ENCODE data around the gene NOL4L.
"Not testable (repeated sequence)": the region's sequence is repeated elsewhere in the genome, so short reads cannot be mapped to it uniquely, and the experiment has no call there.

The NOL4L gene

DNA sequence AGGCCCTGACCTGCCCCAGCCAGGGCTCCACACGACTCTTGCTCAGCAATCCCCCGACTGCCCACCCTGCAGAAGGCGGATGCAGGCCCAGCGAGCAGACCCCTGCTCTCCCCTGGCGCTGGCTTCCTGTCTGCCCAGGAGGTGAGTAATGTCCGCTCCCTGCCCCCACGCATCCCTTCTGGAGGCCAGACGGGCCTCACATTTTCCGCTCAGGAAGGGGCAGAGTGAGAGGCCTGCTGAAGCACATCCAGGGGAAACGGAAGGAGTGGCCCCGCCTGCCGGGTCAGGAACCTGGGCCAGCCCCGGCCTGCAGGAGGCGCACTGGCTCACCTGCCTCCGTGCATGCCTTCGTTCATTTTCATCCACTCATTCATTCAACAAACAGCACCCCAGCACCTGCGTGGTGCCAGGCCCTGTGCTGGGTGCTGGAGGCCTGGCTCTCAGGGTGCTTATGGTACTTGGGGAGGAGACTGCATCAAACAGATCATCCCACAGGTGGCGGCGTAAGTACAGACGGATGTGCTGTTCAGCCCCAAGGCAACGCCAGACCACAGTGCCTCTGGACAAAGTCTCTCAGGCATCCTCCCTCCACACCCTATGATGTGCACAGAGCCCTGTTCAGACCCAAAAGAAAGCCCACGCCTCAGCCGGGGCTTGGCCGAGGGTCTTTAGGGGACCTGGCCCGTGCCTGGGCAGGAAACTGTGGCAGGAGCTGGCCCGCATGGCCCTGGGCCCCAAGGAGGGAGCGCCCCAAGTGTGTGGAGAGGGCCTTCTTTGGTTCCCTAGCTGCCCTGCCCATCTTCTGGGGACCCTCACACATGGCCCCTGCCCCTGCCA, 114.9 kb downstream of the NOL4L start:
- no peak for DNase-seq (ENCODE audit: low spot score)

DNA sequence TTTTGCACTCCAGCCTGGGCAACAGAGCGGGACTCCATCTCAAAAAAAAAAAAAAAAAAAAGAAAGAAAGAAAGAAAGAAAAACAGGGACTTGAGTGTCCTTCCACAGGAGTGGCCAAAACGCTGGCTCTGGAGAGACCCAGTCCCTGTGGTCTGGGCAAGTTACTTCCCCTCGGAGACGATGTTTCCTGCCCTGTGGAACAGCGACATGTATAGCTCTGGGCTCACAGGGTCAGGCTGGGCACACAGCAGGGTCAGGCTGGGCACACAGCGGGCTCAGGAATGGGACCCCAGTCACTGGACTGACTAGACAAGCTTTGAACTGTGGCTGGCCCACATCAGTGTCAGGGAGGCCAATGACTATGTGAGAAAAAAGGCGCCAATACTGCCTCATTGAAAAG, 116.3 kb downstream of the NOL4L start:
- no peak for DNase-seq (ENCODE audit: low spot score)

DNA sequence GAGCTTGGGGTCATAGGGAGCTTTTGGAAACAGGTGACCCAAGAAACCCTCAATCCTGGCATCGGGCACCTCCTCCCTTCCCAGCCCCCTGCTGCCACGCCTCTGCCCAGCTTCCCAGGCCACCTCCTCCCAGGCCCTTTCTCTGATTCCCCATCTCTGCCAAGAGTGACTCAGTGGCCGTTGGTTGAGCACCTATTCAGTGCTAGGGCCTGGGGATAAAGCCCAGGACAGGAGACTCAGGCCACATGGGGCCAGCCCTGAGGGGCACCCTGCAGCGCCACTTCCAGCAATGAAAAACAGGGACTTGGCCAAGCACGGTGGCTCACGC, 116.9 kb downstream of the NOL4L start:
- no peak for DNase-seq (ENCODE audit: low spot score)

DNA sequence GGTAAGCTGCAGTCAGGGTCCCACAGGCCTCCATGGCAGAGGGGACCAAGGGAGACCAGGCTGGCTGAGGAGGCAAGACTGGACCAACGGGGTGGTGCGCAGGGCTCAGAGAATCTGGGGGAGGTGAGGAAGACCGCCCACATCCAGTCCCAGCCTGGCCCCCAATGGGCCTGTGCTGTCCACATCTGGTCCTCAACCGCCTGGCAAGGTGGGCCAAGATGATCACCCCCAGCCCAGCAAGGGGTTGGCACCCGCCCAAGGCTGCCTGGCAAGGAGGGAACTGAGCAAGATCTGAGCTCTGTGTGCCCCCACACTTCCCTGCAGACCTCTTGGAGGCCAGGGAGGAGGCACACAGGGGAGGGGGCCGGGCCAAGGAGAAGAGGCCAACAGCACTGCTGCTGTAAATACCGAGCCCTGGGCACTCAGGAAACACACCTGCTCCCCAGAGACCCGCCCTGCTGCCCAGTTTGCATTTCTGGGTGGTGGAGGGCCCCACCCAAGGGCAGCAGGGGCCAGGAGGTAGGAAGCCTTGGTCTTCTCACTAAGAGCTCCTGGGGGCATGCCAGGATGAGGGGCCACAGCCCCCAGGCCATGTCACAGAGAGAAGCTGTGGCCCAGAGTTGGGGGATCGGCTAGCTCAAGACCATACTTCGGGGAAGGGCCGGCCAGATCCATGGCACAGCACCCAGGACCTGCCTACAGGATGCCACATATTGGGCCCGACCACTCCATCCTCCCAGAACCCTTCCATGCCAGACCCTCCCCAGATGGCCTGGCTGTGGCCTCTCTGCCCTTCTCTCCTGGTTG, 117.4 kb downstream of the NOL4L start:
- DNase-seq (ENCODE audit: low spot score): no peak

DNA sequence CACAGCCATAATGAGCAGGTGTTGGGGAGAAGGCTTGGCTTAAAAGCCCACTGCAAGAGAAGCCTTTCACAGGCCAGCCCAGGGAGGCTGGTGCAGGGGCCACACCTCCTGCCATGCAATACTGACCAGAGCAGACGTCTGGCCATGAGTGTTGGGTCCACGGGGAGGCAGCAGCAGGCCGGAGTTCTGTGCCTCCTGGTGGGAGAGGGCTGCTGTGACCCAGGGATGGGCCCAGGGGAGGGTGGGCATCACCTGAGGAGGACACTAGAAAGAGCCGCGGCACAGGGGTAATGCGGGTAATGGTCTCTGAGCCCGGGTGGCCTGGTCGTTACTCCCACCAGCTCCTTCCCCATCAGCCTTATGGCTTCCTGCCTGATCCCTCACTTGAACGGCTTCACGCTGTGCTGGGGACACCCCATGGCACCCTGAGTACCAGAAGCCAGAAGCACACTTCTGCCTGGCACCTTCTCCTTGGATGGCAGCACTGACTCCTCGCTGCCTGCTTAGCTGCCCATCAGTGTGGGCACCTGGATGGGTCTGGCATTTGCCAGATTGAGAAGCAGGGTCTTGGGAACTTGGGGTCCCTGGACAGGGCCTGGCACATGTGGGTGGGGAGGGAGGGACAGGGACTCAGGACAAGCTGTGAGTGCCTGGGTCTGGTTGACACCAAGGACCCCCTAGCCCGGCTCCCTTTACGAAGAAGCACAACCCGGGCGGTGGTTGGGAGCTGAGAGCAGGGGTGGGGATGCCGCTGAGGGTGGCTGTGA, 118.2 kb downstream of the NOL4L start:
- DNase-seq (ENCODE audit: low spot score): no peak

DNA sequence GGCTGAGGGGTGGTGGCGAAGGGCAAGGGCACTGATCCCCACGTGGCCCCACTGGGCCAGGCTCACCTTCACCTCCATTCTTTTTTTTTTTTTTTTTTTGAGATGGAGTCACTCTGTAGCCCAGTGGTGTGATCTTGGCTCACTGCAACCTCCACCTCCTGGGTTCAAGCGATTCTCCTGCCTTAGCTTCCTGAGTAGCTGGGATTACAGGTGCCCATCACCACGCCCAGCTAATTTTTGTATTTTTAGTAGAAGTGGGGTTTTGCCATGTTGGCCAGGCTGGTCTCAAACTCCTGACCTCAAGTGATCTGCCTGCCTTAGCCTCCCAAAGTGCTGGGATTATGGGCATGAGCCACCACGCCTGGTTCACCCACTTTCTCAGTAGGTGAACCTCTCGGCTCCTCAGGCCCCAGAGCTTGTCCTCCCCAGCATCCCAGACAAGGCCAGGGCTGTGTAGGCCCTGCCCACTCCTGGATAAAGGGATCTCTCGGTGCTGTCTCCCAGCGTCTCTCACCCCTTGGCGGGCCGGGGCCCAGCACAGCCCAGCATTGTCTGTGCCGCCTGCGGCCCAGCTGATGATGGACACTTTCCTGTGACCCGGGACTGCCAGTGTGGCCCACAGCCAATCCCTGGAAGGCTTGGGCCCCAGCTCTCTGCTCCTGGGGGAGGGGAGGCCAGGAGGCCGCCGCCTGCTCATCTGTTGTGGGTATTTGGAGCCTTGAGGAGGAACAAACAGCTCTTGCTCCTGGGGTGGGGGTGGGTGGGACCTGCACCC, 119.0 kb downstream of the NOL4L start:
- not testable (repeated sequence) for DNase-seq (ENCODE audit: low spot score)

DNA sequence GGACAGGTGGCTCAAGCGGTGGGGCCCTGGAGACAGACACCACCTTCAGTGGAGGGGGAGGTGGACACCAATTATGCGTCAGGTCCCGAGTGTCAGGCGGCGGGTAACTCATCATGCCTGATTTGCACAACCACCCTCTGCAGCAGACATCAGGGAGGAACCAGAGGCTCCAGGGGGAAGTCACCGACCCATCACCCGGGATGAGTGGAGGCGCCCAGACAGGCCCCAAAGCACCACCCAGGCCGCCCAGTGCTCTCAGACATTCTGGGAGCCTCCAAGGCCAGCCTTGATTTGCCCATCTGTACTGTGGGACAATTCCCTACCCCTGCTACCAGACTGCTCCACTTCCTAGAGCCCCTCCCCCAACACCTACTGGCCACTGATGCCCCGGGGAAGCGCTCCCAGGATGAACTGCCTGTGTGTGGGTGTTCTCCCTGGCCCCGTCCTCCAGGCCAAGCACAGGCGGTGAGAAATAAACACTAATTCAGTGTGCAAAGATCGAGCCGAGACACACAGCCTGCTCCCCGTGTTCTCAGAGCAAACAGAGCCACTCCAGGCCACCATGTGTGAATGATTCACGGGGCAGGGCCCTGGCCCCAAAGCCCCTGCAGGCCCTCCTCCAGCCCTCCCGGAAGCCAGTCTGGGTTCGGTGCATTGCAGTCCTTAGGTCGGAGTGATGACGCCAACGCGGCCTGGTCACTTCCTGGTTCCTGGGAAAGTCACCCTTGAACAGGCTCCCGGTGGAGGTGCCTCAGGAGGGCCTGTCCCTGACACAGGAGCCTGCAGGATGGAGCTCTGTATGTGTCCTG, 119.8 kb downstream of the NOL4L start:
- no peak for DNase-seq (ENCODE audit: low spot score)

DNA sequence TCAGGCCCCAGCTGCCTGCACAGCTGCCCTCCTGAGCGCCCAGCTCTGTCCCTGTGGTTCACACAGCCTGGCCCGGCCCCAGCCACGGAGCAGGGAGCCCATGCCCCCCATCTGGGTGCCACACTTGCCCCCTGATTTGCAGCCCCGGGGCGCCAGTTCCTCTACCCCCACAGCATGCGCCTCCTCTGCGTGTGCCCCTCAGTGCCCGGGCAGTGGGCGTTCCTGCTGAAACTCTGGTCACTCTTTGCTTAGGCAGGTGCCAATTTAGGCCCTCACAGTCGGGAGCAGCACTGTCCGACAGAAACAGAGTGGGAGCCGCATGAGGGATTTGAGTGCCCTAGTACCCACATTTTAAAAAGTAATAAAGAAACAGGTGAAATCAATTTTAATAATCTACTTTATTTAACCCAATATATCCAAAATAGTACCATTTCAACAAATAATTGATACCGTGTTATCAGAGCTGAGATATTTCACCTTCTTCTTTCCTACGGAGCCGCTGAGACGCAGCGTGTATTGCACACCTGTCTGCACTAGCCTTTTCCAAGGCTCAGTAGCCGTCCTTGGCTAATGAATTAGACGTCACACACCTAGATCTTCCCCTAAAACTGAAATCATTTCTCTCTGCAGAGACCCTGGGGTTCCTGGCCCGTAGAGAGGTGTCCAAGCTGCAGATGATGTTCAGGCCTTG, 120.6 kb downstream of the NOL4L start:
- no peak for DNase-seq (ENCODE audit: low spot score)

DNA sequence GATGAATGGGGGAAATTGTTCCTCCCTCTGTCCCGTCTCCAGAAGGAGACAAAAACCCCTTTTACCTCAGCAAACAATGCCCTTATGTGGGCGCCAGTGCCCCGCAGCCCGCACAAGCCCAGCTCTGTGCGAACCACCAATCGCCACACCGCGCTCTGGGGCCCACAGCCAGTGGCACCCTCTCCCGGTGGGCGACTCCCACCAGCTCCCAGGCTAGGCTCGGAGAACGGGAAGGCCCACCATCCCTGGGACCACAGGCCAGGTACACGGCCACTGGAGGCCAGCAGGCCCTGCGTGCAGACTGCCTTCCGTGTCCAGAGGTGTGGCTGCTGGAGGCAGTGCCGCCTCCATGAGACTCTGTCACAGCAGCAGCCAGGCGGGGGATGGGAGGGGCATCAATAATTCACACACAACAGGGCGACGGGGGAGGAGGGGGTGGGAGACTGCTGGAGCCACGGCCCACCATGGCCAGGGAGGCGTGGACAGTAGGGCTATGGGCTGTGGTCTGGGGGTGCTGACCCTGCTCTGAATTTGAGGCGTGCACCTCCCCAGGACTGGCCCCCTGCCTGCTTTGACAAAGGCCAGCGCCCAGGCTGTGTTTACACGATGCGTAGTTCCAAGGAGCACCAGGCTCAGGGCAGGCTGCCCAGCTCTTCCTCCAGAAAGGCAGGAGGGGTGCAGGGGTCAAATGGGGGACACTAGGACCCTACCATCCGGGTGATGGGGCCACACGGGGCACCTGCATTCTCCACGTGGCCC, 121.3 kb downstream of the NOL4L start:
- DNase-seq (ENCODE audit: low spot score): no peak

DNA sequence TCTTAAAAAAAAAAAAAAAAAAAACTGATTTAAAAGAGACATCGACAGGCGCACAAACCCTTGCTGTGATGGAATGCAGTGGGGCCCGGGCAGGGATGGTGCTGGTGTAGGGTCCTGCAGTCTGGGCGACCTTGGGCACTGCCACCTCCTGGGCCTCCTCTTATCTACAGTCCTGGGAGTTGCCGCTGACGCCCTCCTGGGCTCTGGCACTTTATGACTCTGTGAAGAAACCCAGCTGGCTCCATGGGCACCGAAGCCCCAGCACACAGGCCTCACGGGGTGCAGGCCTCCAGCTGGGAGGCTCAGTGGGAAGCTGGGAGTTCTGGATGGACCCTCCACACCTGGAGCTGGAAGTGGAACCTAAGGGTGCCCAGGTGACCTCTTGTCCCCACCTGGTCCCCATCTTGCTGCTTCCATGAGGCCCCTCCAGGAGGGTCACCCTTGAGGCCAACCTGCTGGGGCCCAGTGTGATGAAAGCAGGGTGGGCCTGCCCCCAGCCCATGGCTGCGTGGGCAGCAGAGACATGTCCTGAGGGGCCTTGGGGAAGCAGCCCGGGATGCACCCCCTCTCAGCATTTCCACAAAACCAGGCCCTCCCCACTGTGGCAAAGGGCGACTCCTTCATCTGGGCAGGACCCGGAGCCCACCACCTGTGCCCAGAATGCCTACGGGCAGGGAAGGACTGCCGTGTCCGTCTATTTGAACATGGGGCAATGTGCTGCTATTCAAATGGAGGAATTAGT, 122.1 kb downstream of the NOL4L start:
- no peak for DNase-seq (ENCODE audit: low spot score)

DNA sequence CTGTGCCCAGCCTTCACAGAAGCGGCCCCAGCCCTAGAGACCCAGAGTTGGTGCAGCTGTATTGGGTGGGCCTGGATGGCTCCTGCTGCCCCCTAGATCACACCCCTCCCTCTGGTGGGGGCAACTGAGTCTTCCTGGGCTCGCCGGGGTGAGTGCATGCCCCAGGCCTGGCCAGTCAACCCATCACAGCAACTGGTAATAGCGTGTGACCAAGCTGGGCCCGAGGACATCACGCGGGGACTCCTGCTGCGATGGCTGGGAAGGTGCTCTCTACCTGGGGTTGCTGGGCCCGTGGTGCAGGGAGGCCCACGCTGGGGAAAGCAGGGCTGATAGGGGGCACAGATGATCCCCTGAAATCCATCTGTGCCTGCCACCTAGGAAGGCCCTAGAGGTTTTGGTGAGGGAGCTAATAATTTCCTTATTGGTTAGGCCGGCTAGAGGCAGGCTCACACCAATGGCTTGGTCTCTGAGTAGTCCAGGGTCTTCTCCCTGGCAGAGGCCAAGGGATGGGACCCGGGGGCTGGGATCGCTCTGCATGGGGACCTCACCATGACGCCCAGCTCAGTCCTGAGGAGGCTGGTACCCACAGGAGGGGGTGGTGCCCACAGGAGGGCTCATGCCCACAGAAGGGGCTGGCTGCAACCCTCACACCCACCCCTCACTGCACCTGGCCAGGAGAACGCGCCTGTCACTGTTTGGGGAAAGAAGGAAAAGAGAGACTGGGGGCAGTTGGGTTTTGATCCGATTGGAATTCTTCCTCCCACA, 123.1 kb downstream of the NOL4L start:
- no peak for DNase-seq (ENCODE audit: low spot score)

DNA sequence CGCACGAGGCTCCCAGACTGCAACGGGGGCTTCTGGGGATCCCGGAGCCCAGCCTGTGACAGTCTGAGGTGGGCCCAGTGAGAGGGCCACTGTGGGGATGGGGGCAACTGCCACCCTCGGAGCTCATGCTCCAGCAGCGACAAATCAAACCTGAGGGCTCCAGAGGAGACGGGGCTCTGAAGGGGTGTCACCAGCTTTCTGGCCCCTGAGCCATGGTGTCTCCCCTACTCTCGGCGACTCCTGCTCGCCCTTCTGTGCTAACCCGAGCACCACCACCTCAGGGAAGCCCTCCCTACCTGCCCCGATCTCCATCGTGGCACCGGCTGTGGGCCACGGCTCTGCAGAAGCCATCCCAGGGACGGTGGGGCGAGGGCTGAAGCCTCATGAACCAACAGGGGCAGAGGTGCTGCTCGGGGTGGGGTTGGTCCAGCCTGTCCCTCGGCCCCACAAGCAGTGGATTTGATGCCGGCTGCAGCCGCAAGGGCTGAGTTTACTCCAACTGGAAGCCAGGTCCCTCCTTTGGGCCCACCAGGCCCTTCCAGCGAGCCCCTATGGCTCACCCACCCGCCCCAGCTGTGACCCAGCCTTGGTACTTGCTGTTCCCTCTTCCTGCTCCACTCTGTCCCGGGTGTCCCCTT, 124.3 kb downstream of the NOL4L start:
- no peak for DNase-seq (ENCODE audit: low spot score)

DNA sequence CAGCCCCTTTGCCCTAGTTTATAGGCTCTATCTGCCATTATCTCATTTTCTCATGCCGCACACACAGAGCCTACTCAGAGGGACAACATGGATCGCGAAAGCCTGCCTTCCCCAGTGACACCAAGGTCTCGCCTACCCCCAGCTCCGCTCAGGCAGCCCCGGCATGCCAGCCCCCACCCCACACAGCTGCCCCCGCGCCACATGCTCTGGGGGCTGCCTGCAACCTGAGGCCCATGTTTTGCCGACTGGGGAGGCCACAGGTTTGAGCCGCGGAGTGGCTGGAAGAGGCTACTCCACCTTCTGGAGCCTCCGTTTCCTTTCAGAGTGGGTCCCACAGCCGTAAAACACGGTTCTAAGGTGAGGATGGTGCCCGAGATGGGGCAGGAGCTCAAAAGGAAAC, 124.9 kb downstream of the NOL4L start:
- DNase-seq (ENCODE audit: low spot score): no peak

DNA sequence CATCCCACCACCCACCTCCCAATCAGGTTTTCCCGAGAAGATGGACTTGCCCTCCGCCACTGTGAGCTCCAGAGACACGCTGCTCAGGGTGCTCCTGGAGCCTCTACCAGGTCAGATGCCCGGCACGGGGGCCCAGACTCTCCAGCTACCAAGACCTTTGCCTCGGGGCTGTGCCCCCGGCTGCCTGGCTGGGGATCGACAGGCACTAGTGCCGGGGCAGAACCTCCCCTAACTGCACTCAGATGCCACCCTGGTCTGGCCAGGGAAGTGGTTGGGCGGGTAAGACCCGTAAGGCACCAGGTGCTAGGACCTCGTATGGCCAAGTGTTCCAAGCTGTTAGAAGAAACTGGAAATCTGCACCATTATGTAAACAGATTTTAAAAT, 126.3 kb downstream of the NOL4L start:
- no peak for DNase-seq (ENCODE audit: low spot score)

DNA sequence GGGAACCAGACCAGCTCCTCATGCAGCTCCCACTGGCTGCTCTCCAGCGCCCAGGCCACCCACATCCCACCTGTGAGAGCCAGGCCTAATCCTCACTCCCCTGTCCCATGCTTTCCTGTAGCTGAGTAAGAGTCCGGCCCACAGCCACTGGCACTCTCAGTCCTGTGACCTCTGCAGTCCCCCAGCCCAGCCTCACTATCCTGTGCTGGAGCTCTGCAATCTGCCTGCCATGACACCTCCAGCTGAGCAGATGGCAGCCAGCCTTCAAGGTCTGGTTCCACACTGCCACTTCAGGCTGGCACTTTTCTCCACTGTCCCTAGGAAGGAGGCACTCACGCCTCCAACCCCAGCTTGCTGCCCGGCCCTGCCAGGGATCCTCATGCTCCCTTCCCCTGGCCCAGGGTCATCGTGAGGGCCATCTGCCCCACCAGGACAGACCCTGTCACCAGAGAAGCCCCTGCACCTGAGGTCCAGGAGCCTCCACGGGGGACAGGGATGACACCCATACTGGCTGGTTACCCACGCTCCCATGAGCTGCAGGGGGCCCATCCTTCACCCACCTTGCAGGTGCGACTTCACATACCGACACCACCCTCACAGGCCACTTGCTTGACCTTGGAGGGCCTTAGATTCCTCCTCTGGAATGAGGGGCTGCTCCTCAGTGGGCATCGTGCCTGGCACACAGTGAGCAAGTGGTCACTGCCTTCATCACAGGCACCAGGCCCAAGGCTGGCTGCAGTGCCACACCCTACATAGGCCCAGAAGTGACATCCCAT, 126.9 kb downstream of the NOL4L start:
- DNase-seq (ENCODE audit: low spot score): no peak

DNA sequence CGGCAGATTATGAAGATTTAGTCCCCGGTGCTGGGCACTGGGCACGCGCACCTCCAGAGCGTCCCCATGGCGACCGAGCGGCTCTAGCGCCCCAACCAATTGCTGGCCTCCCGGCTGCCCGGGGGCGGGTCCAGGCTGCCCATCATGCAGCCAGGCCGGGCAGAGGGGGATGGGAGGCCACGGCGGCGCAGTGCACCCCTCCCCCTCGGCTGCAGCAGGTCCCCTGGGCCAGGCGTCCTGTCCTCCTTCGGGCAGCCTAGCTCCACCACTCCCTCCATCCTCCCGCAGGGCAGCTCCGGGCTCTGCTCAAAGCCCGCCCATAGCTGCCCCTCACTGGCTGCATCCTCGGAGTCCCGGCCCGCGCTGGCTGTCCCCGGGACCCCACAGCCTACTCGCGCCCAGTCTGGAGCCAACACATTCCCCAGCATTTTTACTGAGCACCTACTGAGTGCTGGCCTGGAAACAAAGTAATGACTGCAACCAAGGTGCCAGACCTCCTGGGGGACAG, 127.6 kb downstream of the NOL4L start:
- no peak for DNase-seq (ENCODE audit: low spot score)
